Activated naive CD8-positive, alpha-beta T cell treated with anti-CD3 and anti-CD28 coated beads, Interleukin-2, amount 50 U/mL, for 24 hours (primary cell): ENCODE measurements around the gene NEDD4L.

Experiments
- ATAC-seq: fragments of 150-1000 bp; cut with Tn5 transposase; one replicate; pipeline ENCODE4 v1.10.0; 2021
- DNase-seq: peaks from one replicate; pipeline ENCODE4 v3.0.0; 2021
- H3K27ac Mint-ChIP-seq: one replicate; pipeline ENCODE4 v1.8.0; 2021; ENCODE audit warnings: mild to moderate bottlenecking, mixed read lengths
- H3K27me3 Mint-ChIP-seq: one replicate; pipeline ENCODE4 v1.8.0; 2021; ENCODE audit warnings: mixed read lengths
- H3K36me3 Mint-ChIP-seq: one replicate; pipeline ENCODE4 v1.8.0; 2021; ENCODE audit warnings: low read depth, mixed read lengths
- H3K4me1 Mint-ChIP-seq: one replicate; pipeline ENCODE4 v1.8.0; 2021; ENCODE audit warnings: mixed read lengths
- H3K4me3 Mint-ChIP-seq: one replicate; pipeline ENCODE4 v1.8.0; 2021; ENCODE audit warnings: mild to moderate bottlenecking, moderate library complexity, mixed read lengths
- H3K9me3 Mint-ChIP-seq: one replicate; pipeline ENCODE4 v1.8.0; 2021; ENCODE audit warnings: mixed read lengths

Gene NEDD4L

GRCh38 chr18:58242968-58243367 lies 198.9 kb downstream of the NEDD4L start:
- no peak overlapping the region for H3K27ac Mint-ChIP-seq
- peaks cover 2% of the 10 kb centered on the region for H3K27me3 Mint-ChIP-seq
- H3K4me1 Mint-ChIP-seq = no peaks in the 10 kb centered on the region
- H3K4me3 Mint-ChIP-seq = no peak overlapping the region
- ATAC-seq = no peak
- no peaks in the 10 kb centered on the region for H3K9me3 Mint-ChIP-seq
- no peak for DNase-seq
- H3K36me3 Mint-ChIP-seq = no peaks in the 10 kb centered on the region

DNA sequence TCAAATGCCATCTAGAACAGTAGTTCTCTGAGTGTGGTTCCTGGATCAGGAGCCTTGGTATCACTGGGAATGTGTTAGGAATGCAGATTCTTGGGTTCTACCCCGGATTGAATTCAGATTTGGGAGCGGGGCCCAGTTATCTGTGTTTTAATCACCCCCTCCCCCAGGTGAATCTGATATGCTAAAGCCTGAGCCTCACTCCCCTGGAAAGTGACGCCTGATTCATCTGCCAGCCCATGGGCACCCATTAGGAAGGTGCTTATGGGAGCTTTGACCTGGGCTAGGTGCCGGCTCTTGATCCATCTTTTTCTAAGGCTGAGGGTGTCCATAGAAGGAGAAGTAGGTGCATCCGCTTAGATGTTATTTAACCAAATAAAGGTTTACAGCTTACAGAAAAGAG lies 199.4 kb downstream of the NEDD4L start:
- ATAC-seq (no peak), DNase-seq (no peak)
- Mint-ChIP-seq H3K27me3 (peaks cover 2% of the 10 kb centered on the region), H3K36me3 (no peaks in the 10 kb centered on the region), H3K4me3 (no peak overlapping the region), H3K4me1 (no peaks in the 10 kb centered on the region), H3K27ac (no peak overlapping the region), H3K9me3 (no peaks in the 10 kb centered on the region)

- Mint-ChIP-seq H3K27ac (no peak overlapping the region), H3K4me3 (no peak overlapping the region), H3K27me3 (peaks cover 2% of the 10 kb centered on the region), H3K4me1 (no peaks in the 10 kb centered on the region), H3K9me3 (no peaks in the 10 kb centered on the region), H3K36me3 (no peaks in the 10 kb centered on the region)
- DNase-seq (no peak), ATAC-seq (no peak)
These were observed 203.4 kb downstream of the NEDD4L start for GRCh38 chr18:58247363-58247834.

DNA sequence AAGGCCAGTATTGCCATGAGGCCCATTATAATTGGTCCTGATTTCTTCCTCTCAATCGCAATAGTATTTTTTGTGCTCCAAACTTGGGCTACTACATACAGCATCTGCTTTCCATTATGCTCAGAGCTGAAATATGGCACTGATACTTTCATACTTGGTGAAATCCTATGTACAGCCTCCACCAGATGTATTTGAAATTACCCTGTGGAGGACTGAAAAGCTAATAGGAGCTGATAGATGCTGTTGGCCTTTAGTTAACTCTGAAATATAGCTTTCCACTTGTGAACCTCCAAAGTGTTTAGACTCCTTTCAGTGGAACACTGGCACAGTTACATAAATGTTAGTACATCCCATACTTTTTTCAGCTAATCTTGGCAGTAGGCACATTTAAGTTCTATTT lies 205.7 kb downstream of the NEDD4L start:
- H3K4me3 Mint-ChIP-seq = no peak overlapping the region
- H3K27me3 Mint-ChIP-seq = peaks cover 2% of the 10 kb centered on the region
- H3K27ac Mint-ChIP-seq = no peak overlapping the region
- H3K9me3 Mint-ChIP-seq = no peaks in the 10 kb centered on the region
- DNase-seq = no peak
- H3K36me3 Mint-ChIP-seq = no peaks in the 10 kb centered on the region
- ATAC-seq = no peak
- no peaks in the 10 kb centered on the region for H3K4me1 Mint-ChIP-seq

- no peak overlapping the region for H3K4me3 Mint-ChIP-seq
- H3K27ac Mint-ChIP-seq = no peak overlapping the region
- no peaks in the 10 kb centered on the region for H3K36me3 Mint-ChIP-seq
- ATAC-seq (no peak), DNase-seq (no peak)
- no peaks in the 10 kb centered on the region for H3K9me3 Mint-ChIP-seq
- peaks cover 2% of the 10 kb centered on the region for H3K27me3 Mint-ChIP-seq
- no peaks in the 10 kb centered on the region for H3K4me1 Mint-ChIP-seq
These were observed 207.4 kb downstream of the NEDD4L start for GRCh38 chr18:58251416-58251815.

DNA sequence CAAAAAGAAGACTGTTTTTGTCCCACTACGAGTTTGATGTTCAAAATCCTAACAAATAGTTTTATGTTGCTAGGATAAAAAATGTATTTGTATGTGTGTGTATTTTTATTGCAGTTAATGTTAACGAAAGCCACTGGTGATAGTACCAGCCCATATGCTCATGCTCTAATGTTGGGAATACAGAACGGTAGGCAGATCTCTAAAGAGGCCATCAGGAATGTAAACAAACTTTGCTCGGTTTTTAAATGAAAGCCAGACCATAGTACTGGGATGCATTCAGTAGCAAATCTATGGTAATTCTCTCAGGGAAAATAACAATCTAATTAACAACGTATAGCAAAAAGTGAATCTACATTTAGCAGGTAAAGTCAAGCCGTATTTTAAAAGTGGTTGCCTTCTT lies 208.1 kb downstream of the NEDD4L start:
- ATAC-seq (no peak), DNase-seq (no peak)
- Mint-ChIP-seq H3K9me3 (no peaks in the 10 kb centered on the region), H3K4me1 (no peaks in the 10 kb centered on the region), H3K27ac (no peak overlapping the region), H3K4me3 (no peak overlapping the region), H3K36me3 (peaks cover 3% of the 10 kb centered on the region), H3K27me3 (peaks cover 2% of the 10 kb centered on the region)

GRCh38 chr18:58253318-58253717 lies 209.3 kb downstream of the NEDD4L start:
- no peak overlapping the region for H3K27ac Mint-ChIP-seq
- no peaks in the 10 kb centered on the region for H3K27me3 Mint-ChIP-seq
- H3K36me3 Mint-ChIP-seq = peaks cover 3% of the 10 kb centered on the region
- no peaks in the 10 kb centered on the region for H3K9me3 Mint-ChIP-seq
- no peak overlapping the region for H3K4me3 Mint-ChIP-seq
- no peak for DNase-seq
- no peaks in the 10 kb centered on the region for H3K4me1 Mint-ChIP-seq
- ATAC-seq = no peak

GRCh38 chr18:58253871-58254270 lies 209.8 kb downstream of the NEDD4L start:
- H3K4me3 Mint-ChIP-seq = no peak overlapping the region
- DNase-seq = no peak
- H3K36me3 Mint-ChIP-seq = peaks cover 3% of the 10 kb centered on the region
- H3K9me3 Mint-ChIP-seq = no peaks in the 10 kb centered on the region
- ATAC-seq = no peak
- H3K27me3 Mint-ChIP-seq = no peaks in the 10 kb centered on the region
- H3K4me1 Mint-ChIP-seq = no peaks in the 10 kb centered on the region
- H3K27ac Mint-ChIP-seq = no peak overlapping the region

GRCh38 chr18:58254873-58255511 lies 211.0 kb downstream of the NEDD4L start:
- H3K4me1 Mint-ChIP-seq = no peaks in the 10 kb centered on the region
- H3K4me3 Mint-ChIP-seq = no peak overlapping the region
- DNase-seq (no peak), ATAC-seq (no peak)
- no peaks in the 10 kb centered on the region for H3K9me3 Mint-ChIP-seq
- no peaks in the 10 kb centered on the region for H3K27me3 Mint-ChIP-seq
- no peak overlapping the region for H3K27ac Mint-ChIP-seq
- H3K36me3 Mint-ChIP-seq = peaks cover 3% of the 10 kb centered on the region

DNA sequence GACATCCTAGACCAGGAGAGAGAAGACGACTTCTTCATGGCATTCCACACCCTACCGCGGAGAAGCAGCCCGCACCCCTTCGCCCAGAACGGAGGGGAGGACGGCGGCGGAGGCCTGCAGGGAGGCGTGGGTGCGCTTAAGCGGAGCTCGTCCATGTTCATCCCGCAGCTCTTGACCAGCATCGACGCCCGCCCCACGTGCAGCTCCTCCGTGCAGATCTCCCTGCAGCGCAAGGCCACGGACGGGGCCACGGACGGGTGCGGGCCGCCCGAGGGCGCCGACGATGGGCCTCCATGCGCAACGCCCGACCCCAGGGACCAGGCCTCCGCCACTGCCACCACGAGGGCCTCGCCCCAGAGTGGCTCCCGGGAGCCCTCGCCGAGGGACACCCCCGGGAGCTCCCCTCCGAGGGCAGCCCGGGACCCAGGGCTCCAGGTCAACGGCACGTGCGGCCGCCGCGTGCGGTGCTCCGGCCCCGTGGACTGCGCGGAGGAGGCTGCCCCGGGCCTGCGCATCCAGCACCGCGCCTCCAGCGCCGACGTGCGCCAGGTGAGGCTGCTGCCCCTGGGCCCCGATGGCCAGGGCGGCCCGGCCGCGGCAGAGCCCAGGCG lies 211.8 kb downstream of the NEDD4L start:
- Mint-ChIP-seq H3K27ac (no peak overlapping the region), H3K4me1 (no peaks in the 10 kb centered on the region), H3K4me3 (no peak overlapping the region), H3K36me3 (peaks cover 3% of the 10 kb centered on the region), H3K27me3 (no peaks in the 10 kb centered on the region), H3K9me3 (no peaks in the 10 kb centered on the region)
- DNase-seq (no peak), ATAC-seq (no peak)

GRCh38 chr18:58256316-58257080 lies 212.5 kb downstream of the NEDD4L start:
- no peak overlapping the region for H3K27ac Mint-ChIP-seq
- no peaks in the 10 kb centered on the region for H3K4me1 Mint-ChIP-seq
- peaks cover 3% of the 10 kb centered on the region for H3K36me3 Mint-ChIP-seq
- H3K27me3 Mint-ChIP-seq = no peaks in the 10 kb centered on the region
- no peak for ATAC-seq
- no peak for DNase-seq
- H3K4me3 Mint-ChIP-seq = no peak overlapping the region
- H3K9me3 Mint-ChIP-seq = no peaks in the 10 kb centered on the region

GRCh38 chr18:58257461-58257860 lies 213.4 kb downstream of the NEDD4L start:
- Mint-ChIP-seq H3K36me3 (peaks cover 3% of the 10 kb centered on the region), H3K4me1 (no peaks in the 10 kb centered on the region), H3K9me3 (no peaks in the 10 kb centered on the region)

GRCh38 chr18:58258692-58259342 lies 214.8 kb downstream of the NEDD4L start:
- Mint-ChIP-seq H3K27ac (no peak overlapping the region), H3K4me3 (no peak overlapping the region), H3K36me3 (peaks cover 3% of the 10 kb centered on the region), H3K9me3 (no peaks in the 10 kb centered on the region), H3K4me1 (peaks cover 12% of the 10 kb centered on the region), H3K27me3 (no peaks in the 10 kb centered on the region)
- ATAC-seq = no peak
- no peak for DNase-seq

More at GRCh38 chr18:58257461-58257860, 213.4 kb downstream of the NEDD4L start:
- Mint-ChIP-seq H3K4me3 (no peak overlapping the region), H3K27ac (no peak overlapping the region), H3K27me3 (no peaks in the 10 kb centered on the region)
- DNase-seq = no peak
- no peak for ATAC-seq

- ATAC-seq = peak; percentile 71
These were observed 219.3 kb downstream of the NEDD4L start for GRCh38 chr18:58263055-58263957.

More at GRCh38 chr18:58263055-58263957, 219.3 kb downstream of the NEDD4L start:
- Mint-ChIP-seq H3K9me3 (no peaks in the 10 kb centered on the region), H3K4me1 (peaks cover 12% of the 10 kb centered on the region), H3K27ac (peak overlapping the region; percentile 29), H3K36me3 (no peaks in the 10 kb centered on the region), H3K4me3 (peak overlapping the region; percentile 15), H3K27me3 (no peaks in the 10 kb centered on the region)
- no peak for DNase-seq
